HL-60/S4 treated with retinoic acid at 250 ng/mL for 4 days and 3 days (cell line): ENCODE results near the gene BEX5.
"Not testable (repeated sequence)": the region's sequence is repeated elsewhere in the genome, so short reads cannot be mapped to it uniquely, and the experiment has no call there.

Source experiments
- in situ Hi-C: fragments of 300-500 bp; cut with MboI; formaldehyde crosslinking; loops from 2 replicates; pipeline ENCODE4 v1.7.0; 2022; ENCODE audit warnings: low sequenced_read_pairs

The BEX5 gene

DNA sequence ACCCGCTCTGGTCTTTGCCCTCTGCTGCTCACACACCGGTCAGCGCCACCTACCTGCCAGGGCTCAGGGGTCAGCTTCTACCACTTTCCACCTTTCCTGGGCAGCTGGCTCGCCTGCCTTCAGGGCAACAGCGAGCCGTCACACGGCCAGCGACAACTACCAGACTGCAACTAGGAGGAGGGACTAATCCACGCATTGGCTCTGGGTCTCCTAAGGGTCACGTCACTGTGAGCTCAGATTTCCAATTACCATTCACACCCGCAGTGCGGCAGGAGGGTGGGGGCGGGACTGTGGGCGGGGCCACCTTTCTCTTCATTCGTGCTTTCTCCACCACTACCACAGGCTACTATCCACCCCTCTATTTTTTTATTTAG is at the start of gene BEX5:
Gene BEX5 (minus strand): TSS at position 172 of the 374 bp plus-strand sequence. CDS start 1,712 bp downstream, outside the sequence.
- in situ Hi-C loops, result no loop called here

DNA sequence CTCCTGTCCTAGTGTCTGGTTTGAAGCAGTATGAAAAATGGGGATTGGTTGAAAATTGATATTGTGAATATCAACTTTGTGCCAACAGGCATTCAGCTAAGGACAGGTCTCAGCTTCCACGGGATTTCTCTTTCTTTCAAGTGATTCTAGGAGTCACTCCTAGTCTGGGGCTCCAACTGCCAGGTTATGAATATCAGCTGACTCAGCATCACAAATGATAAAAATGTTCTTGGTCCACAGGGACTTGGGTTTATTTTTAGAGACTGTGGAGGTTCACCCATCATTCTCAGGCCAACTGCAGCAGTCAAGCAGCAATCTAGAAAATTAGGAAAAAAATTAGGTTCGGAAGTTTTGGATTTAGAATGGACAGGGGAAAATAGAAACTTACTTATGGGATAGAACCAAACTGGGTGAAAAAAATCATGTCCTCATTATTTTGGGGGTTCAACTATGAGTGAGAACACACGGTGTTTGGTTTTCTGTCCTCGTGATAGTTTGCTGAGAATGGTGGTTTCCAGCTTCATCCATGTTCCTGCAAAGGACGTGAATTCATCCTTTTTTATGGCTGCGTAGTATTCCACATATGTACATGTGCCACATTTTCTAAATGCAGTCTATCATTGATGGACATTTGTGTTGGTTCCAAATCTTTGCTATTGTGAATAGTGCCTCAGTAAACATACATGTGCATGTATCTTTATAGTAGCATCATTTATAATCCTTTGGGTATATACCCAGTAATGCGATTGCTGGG is 30.4 kb upstream of the BEX5 start:
- in situ Hi-C loops, result no loop called here

DNA sequence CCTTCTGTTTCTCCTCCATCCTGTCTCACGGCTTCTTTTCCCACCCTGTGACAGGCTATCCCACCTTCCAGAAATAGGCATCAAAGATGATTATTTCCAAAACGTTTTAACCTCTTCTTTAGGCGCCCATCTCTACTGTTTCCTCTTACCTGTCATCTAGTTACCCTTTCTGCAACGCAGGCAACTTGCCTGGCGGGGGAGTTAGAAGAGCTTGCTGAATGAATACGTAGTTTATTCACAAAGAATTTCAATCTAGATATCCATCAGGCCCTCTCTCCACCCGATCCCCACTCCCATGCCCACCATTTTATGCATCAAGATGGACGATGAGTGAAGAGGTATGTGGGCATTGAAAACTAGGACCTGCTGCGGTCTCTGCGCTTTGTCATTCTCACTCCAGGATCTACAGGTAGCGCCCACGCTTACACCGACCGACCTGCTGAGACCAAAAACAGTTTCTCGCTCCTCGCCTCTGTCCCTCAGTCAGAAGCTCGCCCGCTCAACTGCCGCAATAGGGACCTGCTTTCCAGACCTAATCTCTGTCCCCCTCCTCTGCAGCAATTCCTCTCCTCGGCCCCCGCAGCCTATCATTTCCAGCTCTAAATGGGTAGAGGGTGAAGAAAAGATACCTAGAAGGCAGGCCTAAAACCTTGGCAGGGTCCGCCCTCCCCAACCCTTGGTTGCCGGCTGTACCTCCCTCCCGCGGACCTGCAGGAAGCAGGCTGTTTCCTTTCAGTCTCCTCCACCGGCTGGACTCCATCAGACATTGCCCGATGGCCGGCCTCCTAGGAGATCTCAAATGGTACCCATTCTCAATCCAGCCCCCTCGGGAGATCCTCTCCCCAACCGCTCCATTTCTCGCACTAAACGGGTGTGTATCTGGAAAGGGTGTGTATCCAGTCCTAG is 624 bp downstream of the BEX5 start:
- in situ Hi-C loops, result no loop called here

DNA sequence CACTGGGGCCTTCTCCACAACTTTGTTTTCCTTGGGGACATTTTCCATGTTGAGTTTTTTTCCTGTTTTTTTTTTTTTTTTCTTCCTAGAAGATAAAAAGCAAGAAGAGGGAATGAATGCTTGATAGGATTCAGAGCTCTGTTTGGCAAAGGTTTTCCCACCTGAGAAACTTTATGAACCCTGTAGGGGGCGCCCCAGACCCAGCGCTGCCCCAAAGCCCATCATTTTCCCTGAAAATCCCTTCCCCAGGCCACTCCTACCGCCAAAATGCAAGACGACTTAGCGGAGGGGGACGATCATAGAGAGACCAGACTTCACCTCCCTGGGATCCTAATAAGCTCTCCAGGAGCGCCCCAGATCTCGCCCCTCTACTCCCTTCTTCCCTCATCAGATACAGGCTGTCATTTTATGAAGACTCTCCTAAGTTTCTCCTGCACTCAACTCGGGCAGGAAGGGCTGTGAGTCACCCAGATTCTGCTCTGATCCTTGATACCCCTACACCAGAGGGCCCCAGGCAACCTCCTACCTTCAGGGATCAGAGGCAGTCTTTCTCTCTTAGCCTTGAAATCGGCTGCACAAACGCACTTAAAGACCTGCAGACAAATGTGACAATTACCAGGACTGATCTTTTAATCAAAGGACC is 1.4 kb downstream of the BEX5 start:
- in situ Hi-C loops, result no loop called here

DNA sequence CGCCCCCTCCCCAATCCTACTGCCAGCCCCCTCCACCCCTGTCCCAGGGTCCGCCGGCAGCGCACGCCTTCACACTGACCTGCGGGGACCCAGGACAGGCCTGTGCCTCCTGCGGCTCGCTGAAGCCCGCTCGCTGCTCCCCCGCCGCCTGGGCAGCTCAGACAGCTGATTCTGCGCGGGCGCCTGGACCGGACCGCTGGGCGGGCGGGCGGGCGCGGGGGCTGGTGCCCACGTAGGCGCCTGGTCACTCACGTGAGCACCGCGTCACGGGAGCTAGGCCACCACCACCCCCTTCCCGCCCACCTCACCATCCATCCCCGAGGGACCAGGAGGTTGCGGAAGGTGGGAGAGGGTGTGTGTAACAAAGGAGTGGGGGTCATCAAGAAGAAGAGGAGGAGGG is 13.5 kb downstream of the BEX5 start, which contains the start of gene TCEAL6:
Gene TCEAL6 (minus strand): TSS at position 208 of the 400 bp plus-strand sequence.
- in situ Hi-C loops, result not testable (repeated sequence)

DNA sequence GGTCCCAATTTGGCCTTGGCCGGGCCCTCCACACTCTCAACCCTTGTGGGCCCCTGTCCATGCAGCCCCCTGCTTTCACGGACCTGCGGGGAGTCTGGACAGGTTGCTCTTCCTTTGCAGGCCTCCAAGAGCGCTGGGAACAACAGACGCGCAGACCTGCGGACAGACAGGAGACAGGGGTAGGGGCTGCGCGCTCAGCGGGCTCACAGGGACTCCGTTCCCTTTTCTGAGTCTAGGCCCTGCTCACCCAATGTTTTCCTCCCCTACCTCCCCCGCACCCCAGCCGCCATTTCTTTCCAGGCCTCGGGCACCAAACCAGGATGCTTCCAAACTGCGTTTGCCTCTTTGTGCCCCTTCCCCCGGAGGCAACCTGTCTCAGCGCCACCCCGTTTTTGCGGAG is 14.1 kb downstream of the BEX5 start:
- in situ Hi-C loops, result not testable (repeated sequence)

DNA sequence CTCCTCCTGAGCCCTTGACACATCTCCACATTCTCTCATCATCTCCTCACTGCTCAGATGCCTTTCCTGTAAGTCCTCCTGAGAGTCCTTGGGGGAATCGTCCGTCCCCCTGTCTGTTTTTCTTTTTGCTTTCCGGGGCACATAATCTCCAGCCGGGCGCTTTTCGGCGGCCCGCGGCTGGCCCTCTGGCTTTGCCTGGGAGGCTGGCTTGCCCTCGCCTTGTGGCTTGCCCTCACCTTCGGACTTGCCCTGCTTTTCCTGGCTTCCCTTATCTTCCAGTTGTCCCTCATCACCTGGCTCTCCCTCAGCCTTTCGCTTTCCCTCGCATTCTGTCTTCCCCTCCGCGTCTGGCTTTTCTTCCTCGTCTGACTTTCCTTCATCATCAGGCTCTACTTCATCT is 14.9 kb downstream of the BEX5 start:
- in situ Hi-C loops, result not testable (repeated sequence)

DNA sequence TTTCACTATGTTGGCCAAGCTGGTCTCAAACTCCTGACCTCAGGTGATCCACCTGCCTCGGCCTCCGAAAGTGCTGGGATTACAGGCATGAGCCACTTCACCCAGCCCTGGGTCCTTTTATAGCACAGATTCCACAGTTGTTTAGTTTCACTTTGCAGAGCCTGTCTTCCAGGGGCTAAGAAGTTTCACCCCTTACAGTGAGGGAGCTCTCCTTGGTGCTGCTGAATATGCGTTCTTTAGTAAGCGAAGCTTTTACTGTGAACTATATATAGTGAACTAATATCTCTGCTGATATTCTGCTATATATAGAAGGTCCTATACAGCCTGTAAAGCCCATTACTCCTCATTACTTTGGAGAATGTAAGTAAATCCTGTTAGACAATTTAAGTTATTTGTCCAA is 17.7 kb downstream of the BEX5 start:
- in situ Hi-C loops, result no loop called here

DNA sequence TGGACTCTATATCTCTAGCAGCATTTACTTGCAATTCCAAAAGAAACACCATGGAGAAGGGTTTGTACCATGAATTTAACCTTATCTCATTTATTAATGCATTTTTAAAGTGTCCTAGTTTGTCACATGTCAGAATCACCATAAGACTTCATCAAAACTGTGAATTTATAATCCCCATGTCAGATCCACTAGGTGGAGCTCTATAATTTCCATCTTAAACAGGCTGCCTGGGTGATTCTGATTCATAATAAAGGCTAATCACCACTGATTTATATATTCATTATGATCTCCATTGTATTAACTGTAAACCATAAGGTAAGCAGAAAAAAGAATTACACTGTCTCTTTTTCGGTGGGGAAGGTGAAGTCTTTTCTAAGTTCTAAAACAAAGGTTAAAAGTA is 26.3 kb downstream of the BEX5 start:
- in situ Hi-C loops, result no loop called here

DNA sequence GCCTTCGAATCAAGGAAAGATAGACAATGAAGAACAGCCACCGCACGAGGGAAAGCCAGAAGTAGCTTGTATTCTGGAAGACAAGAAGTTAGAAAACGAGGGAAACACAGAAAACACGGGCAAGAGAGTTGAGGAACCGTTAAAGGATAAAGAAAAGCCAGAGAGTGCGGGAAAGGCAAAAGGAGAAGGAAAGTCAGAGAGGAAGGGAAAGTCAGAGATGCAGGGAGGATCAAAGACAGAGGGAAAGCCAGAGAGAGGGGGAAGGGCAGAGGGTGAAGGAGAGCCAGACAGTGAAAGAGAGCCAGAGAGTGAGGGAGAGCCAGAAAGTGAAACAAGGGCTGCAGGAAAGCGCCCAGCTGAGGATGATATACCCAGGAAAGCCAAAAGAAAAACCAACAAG is 28.9 kb downstream of the BEX5 start:
- in situ Hi-C loops, result no loop called here

DNA sequence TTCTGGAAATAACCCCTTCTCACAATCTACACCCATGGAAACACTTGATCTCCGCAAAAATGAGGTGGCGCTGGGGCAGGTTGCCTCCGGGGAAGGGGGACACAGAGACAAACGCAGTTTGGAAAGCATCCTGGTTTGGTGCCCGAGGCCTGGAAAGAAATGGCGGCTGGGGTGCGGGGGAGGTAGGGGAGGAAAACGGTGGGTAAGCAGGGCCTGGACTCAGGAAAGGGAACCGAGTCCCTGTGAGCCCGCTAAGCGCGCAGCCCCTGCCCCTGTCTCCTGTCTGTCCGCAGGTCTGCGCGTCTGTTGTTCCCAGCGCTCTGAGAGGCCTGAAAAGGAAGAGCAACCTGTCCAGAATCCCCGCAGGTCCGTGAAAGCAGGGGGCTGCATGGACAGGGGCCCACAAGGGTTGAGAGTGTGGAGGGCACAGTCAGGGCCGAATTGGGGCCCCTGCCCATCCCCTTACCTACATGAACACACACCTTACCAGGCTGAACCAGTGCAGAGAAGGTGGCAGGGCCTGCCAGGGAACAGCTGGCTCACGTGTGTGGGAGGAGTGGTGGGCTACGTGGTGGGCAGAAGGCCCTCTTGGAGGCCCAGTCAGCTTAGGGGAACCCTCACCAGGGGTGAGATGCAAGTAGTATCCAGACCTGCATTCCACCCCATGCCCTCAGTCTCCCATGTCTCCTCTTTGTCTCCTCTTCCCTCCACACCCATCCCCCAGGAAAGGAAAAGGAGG is 29.5 kb downstream of the BEX5 start:
- in situ Hi-C loops, result not testable (repeated sequence)

DNA sequence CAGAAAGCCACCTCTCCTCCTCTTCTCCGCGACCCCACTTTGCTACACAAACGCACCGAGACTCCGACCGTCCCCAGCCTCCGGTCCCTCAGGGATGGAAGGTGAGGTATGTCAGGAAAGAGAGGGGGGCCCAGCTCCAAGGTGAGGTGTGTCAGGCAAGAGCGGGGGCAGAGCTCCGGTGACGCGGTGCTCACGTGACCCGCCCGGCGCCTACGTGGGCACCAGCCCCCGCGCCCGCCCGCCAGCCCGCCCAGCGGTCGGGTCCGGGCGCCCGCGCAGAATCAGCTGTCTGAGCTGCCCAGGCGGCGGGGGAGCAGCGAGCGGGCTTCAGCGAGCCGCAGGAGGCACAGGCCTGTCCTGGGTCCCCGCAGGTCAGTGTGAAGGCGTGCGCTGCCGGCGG is 30.3 kb downstream of the BEX5 start, which contains the start of gene TCEAL2:
Gene TCEAL2 (plus strand): TSS at position 244 of the 400 bp plus-strand sequence. CDS start 1,152 bp downstream, outside the sequence.
- in situ Hi-C loops, result not testable (repeated sequence)

DNA sequence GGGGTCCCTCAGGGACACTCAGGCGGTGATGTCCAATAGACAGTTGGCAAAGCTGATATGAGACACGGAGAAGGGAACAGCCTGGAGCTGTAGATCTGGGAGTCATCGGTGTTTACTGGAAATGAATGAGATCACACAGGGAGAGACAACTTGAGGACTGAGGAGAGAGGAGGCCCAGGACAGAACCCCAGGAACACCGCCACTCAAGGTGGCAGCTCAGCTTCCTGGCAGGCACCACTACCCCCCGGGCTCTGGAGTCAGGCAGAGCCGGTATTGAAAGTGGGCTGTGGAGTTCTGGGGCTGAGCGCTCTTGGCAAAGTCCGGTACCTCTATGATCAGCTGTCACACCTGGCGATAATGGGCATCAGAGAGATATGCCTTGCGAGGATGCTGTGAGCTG is 30.8 kb downstream of the BEX5 start:
- in situ Hi-C loops, result not testable (repeated sequence)

DNA sequence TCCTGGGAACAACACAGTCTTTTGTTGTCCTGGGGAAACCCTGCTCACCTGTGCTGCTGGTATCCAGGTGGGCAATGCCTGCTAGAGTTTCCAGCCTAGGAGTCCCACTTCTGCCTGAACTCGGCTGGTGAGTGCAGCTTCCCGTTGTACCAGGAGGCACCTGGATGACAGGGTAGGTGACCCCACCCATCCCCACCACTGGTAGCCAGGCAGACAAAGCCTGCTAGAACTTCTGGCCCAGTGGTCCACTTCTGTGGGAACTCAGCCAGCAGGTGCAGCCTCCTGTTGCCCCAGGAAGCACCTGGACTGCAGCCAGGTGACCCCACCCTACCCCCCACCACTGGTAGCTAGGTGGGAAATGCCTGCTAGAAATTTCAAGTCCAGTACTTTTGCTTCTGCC is 40.0 kb downstream of the BEX5 start:
- in situ Hi-C loops, result no loop called here

DNA sequence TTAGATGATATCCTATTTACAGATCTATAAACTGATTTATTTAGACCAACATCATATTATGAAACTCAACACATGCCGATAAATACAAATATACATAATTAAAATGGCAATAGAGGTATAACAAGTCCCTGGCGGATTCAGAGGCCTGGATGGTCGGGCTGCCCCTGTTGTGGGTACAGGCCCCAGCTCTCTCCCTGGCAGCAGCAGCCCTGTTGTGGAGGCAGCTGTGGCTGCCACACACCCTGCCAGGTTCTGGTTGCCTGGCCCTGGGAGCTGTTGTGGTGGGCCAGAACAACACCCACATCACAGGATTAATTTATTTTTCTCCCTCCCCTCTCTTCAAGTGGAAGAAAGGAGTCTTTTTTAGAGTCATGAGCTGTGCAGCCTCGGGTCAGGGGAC is 42.4 kb downstream of the BEX5 start:
- in situ Hi-C loops, result no loop called here
